GM21723 (cell line): ENCODE data around the gene OR4D2.

Experiments used
- ATAC-seq: cut with Tn5 transposase; IDR thresholded peaks from one replicate; pipeline ENCODE4 v1.9.1; 2021; ENCODE audit warnings: mild to moderate bottlenecking, moderate library complexity; ENCODE audit not compliant: unreplicated experiment

The OR4D2 gene

GRCh38 chr17:58172369-58173071 is 5.7 kb downstream of the OR4D2 start:
- no peak for ATAC-seq

GRCh38 chr17:58174871-58175270 is 8.1 kb downstream of the OR4D2 start:
- no peak for ATAC-seq

- ATAC-seq, result no peak
Measured at GRCh38 chr17:58176200-58176599, 9.4 kb downstream of the OR4D2 start.

GRCh38 chr17:58181796-58182195 is 15.0 kb downstream of the OR4D2 start:
- ATAC-seq, result no peak

GRCh38 chr17:58183514-58183913 is 16.7 kb downstream of the OR4D2 start:
- no peak for ATAC-seq

GRCh38 chr17:58184308-58184985 is 17.7 kb downstream of the OR4D2 start:
- no peak for ATAC-seq

GRCh38 chr17:58184986-58185761 is 18.4 kb downstream of the OR4D2 start:
- no peak for ATAC-seq

- no peak for ATAC-seq
Measured at GRCh38 chr17:58186591-58186990, 19.8 kb downstream of the OR4D2 start.

GRCh38 chr17:58187063-58187462 is 20.3 kb downstream of the OR4D2 start:
- ATAC-seq, result no peak

- ATAC-seq, result no peak
Measured at GRCh38 chr17:58187675-58188074, 20.9 kb downstream of the OR4D2 start.

- no peak for ATAC-seq
Measured at GRCh38 chr17:58189436-58190146, 22.8 kb downstream of the OR4D2 start.

- no peak for ATAC-seq
Measured at GRCh38 chr17:58191241-58191896, 24.6 kb downstream of the OR4D2 start.

- no peak for ATAC-seq
Measured at GRCh38 chr17:58192612-58193011, 25.8 kb downstream of the OR4D2 start, which contains the start of gene EPX. TSS of gene EPX (plus strand) at chr17:58192726. CDS start at chr17:58192847, 121 bp downstream.

GRCh38 chr17:58193641-58194255 is 27.0 kb downstream of the OR4D2 start:
- no peak for ATAC-seq

GRCh38 chr17:58195518-58196123 is 28.8 kb downstream of the OR4D2 start:
- ATAC-seq, result no peak

GRCh38 chr17:58196610-58197009 is 29.8 kb downstream of the OR4D2 start:
- ATAC-seq, result no peak

GRCh38 chr17:58200024-58200633 is 33.3 kb downstream of the OR4D2 start:
- no peak for ATAC-seq

GRCh38 chr17:58202859-58203258 is 36.1 kb downstream of the OR4D2 start:
- no peak for ATAC-seq

GRCh38 chr17:58204796-58205195 is 38.0 kb downstream of the OR4D2 start:
- ATAC-seq, result no peak
